ENCODE measurements around the gene VLDLR.
"Not testable (repeated sequence)": the region's sequence is repeated elsewhere in the genome, so short reads cannot be mapped to it uniquely, and the experiment has no call there.

Gene VLDLR

DNA sequence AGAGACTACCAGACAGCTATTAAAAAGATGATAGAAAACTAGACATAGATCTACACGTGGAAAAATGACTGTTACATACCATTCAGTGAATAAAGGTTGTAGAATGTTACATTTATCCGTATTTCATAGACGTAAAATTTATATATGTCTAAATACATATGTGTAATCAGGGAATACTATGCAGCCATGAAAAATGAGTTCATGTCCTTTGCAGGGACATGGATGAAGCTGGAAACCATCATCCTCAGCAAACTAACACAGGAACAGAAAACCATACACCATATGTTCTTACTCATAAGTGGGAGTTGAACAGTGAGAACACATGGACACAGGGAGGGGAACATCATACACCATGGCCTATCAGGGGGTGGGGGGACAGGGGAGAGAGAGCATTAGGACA is 85.7 kb downstream of the VLDLR start:
- in situ Hi-C loops (cut with MboI; ENCODE audit: low sequenced_read_pairs) = not testable (repeated sequence)
